Tibial nerve (tissue), 4 donors: ENCODE data around the gene CHTF18.

Source experiments
- CTCF ChIP-seq, 5 experiments: fragments of 200-600 bp in 3 of 5; fragments of 450-650 bp in 2 of 5; sonication (generic) in 3 of 5; IDR thresholded peaks; one replicate each; pipeline ENCODE4 v1.5.1; 2016 to 2019; ENCODE audit warnings: antibody characterized with exemption in 5 of 5, mild to moderate bottlenecking in 3 of 5, moderate library complexity in 2 of 5
- EP300 ChIP-seq, 2 donors: sonication (generic); formaldehyde crosslinking; IDR thresholded peaks; one replicate each; pipeline ENCODE4 v1.6.1; 2017; ENCODE audit warnings: antibody characterized with exemption in 2 of 2, mild to moderate bottlenecking in 1 of 2
- POLR2A ChIP-seq, 2 donors: fragments of 450-650 bp; IDR thresholded peaks; one replicate each; pipeline ENCODE4 v1.6.1; 2017; ENCODE audit warnings: antibody characterized with exemption in 2 of 2, mild to moderate bottlenecking in 2 of 2, moderate library complexity in 2 of 2

- TF ChIP-seq CTCF (IDR thresholded peaks at IDR 0.05), result no peak
- TF ChIP-seq EP300 (IDR thresholded peaks at IDR 0.05), result no peak
- no peak for TF ChIP-seq POLR2A (IDR thresholded peaks at IDR 0.05)
These were observed 37.1 kb downstream of the CHTF18 start for GRCh38 chr16:825341-826061.
